NCI-H345 treated with DMSO at 0.1 percent for 48 hours (cell line): ENCODE results near the gene ADAM19.

Source experiments
- DNase-seq: peaks from one replicate; lab custom pipeline; 2025; ENCODE audit not compliant: unreplicated experiment; lab: John Stamatoyannopoulos, UW

The ADAM19 gene

DNA sequence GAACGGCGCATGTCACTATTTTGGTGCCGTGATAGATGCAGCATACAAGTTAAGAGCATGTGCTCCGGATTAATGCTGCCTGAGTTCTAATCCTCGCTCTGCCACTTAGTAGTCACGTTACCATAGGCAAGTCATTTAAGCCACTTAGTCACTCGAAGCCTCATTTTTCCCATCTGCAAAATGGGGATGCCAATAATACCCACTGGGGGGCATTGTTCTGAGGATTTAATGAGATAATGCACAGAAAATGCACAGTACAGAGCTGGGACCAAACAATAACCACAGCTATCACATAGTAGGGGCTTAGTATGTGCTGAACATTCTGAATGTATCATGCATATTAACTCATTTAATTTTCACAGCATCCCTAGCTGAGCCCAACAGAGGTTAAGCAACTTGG lies 106.5 kb downstream of the ADAM19 start:
- DNase-seq = no peak

DNA sequence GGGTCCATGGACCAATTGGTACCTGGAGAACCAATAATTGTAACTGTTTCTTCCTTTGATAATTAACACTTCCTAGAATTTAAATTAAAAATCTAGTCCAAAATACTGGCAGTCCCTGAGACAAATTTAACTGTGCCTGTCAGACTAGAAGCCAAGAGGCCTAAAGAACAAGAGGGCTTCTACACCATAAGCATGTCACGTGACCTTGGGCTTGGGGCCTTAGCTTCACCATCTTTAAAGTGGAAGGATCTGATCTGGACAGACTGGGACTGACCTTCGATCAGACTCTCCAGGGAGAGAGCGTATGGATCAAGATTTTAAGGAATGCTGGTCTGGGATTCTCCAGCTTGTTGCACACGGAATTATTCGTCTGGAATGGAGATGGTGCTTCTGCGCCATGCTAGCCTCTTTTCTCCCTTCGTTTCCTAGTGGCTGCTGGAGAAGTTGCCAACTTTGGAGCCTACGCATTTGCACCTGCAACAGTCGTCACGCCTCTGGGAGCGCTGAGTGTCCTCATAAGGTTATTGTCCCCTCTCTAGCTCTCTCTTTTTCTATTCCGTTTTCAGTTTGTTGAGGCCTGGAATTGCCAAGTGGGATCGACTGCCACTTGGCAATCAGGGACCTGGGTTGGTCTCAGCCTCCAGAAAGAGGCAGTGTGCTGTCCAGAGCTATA lies 107.1 kb downstream of the ADAM19 start:
- DNase-seq = peak; percentile 4

DNA sequence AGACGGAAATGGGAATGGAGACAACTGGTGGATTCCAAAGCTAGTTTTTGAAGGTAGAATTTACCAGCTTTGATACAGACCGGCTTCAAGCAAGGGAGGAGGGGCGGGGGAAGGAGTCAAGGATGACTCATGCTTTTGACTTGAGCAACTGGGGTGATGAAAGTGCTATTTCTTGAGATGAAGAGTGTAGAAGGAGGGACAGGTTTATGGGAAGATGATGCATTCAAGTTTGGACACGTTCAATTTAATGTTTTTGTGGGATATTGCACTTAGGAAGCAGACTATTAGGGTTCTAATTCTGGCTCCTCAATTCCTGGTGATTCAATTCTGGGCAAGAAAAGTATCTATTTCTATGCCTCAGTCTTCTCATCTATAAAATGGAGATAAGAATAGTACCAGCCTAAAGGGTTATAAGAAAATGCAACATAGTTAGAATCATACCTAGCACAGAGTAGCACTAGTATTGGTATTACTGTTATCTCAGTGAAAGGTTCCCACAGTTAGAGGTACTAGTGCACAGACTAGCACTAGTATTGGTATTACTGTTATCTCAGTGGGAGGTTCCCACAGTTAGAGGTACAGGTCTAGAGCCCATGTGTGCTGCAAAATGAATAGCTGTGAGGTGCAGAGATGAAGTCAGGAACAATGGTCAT lies 110.9 kb downstream of the ADAM19 start:
- no peak for DNase-seq

DNA sequence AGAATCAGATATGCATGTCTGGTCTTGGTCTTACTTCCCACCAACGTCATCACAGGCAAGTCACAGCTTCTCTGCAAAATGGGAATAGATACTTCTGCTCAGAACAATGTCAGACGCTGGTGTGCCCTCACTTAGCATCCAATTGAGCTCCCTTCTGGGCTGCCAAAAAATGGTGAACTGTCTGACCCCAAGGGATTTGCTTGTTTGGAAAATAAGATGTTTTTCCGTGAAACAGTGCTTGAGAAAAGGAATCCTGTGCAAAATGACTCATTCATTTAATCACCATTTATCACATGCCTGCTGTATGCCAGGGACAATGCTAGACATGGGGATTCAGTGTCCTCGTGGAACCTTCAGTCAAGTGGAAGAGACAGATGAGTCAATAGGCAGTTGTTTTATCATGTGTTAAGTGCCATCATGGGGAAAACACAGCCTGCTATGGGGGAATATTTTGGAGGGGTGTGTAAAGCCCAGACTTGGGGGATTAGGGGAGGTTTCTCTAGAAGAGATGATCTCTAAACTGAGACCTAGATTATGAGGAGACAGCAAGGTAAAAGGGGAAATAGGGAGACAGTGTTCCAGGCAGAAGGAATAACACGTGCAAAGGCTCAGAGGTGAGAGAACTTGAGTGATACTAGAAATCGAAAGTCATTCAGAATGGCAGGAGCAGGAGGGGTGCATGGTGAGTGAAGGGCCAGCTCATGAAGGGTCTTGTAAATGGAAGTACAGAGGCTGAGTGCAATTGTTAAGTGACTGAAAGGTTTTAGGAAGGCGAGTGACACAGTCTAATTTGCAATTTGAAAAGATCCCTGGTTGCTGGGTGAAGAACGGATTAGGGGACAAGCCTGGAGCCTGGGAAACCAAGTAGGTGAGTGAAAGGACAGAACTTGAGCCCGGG lies 111.7 kb downstream of the ADAM19 start:
- no peak for DNase-seq

DNA sequence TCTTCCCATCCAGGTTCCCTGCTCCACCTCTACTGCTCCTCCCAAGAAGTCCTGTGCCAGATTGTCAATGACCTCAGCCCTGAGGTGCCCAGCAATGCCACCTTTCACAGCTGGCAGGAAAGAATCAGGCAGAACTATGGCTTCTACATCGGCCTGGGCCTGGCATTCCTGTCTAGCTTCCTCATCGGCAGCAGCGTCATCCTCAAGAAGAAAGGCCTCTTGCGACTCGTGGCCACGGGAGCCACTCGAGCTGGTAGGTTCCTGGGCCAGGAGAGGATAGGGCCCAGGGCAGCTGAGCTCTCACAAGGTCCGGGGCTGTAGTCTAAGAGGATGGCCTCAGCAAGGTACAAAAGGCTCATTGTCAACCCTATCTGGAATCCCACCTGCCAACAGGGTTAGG lies 112.5 kb downstream of the ADAM19 start:
- DNase-seq = no peak

DNA sequence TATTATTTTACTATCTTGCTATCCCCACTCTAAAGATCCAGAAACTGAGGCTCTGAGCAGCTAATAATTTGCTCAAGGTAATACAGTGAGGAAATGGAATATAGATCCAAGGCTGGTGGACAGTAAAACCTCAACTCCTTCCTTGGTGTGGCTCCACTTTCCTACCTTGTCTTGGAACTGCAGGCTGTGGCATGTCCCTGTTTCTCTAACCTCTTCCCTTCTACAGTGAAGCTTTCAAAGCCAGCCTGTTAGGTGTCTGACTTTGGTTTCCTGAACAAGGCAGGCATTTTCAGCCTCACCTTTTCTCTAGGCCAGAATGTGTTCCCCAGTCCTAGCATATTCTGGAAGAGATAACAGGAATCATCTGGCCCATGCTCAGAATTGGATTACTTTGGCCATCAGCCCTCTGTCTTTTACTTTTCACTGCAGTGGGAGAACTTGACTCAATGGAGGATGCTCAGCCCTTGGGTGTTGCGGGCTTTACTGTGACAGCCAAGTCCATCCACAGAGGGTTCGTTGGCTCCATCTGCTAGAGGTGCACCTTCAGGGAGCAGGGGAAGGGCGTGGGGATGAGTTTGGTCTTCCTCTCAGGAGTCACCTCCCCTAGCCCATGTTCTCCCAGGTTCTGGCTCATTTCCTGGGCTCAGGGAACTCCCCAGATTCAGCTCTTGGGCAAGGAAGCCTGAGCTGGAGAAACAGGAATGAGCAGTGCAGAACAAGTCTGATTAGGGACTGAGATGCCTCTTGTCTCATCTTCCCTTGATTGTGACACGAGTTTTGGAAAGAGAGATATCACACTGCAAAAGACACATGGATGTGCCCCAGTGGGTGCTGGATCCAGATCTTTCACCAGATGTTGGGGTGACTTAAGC lies 114.4 kb downstream of the ADAM19 start:
- no peak for DNase-seq

DNA sequence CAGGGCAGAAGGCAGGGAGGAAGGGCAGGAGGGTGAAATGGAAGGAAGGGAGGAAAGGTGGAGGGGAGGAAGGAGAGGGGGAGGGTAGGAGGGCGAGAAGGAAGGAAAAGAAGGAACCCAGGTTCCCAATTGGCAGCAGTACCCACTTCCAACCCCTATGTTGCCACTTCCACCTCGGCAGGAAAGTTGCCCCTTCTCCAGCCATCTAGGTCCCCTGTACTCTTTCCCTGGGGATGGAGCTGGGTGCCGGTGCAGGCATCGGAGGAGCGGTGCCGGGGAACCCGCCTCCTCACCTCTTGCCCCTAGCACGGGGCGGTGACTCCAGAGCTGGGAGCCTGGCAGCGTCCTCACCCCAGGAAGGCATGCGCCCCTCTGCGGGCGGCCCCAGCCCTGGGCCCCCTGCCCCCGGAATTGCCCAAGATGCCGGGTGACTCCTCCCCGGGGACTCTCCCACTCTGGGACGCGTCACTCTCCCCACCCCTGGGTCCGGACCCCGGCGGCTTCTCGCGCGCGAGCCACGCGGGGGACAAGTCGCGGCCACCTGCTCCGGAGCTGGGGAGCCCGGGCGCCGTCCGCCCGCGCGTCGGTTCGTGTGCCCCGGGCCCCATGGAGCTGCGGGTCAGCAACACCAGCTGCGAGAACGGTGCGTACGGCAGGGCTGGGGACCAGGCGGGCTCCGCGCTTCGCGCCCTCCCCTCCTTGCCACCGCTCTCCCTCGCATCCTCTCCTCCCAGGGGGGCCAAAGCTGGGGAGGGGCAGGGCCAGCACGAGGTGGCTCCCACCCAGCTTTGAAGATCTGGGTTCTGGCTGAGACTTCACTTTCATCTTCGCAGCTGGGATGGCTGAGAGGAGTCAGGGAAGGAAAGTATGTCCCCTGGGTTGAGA lies 115.6 kb downstream of the ADAM19 start, which contains the start of gene NIPAL4:
NIPAL4 (plus strand) TSS at position 499 of the 885 bp plus-strand sequence; CDS start at position 607, 108 bp downstream.
- DNase-seq = peak; percentile 16

DNA sequence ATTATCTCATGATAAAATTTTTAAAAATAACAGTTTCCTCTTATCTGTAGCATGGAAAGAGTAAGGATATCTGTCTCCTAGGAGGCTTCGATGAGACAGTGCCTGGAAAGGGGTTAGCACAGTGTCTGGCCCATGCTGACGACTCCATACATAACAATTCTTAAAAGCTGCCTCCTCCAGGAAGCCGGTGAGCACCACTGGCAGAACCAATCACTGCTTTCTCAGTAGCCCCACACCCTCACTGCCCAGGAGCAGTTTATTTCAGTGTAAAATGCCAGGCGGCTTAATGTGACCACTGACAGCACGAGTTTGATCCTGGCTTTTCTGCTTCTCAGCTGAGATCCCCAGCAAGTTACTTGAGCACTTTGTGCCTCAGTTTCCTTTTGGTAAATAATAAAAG lies 116.7 kb downstream of the ADAM19 start:
- no peak for DNase-seq

DNA sequence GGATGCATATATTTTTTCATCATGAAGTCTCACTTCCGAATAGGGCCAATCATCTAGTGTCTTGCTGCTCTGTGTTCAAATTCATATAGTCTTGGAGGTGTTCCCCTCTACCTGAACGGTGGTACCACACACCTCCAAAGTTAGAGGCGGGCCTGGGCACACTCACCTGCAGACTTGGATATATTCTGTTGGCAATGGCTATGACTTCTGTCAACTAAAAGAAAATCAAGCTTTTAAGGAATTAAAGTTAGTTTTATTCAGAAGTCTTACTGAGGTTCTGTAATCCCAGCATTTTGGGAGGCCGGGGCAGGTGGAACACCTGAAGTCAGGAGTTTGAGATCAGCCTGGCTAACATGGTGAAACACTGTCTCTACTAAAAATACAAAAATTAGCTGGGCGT lies 118.2 kb downstream of the ADAM19 start:
- no peak for DNase-seq

DNA sequence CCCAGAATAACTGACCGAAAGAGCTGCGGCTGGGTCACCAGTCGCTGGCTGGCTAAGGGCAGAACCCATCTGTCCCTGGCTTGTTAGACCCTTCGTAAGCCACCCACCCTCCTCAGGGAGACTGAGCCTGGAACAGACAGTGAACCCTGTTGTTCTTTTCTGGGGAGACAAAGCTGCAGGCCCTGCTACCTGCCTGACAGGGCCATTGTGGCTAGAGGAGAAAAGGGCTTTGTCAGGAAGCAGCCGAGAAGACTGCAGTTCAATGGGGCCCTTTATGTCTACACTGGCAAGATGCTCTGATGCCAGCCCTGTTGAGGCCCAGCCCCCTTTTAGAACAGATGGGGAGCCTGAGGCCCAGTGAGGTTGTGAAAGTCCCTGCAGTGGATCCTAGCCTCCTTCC lies 119.3 kb downstream of the ADAM19 start:
- no peak for DNase-seq

DNA sequence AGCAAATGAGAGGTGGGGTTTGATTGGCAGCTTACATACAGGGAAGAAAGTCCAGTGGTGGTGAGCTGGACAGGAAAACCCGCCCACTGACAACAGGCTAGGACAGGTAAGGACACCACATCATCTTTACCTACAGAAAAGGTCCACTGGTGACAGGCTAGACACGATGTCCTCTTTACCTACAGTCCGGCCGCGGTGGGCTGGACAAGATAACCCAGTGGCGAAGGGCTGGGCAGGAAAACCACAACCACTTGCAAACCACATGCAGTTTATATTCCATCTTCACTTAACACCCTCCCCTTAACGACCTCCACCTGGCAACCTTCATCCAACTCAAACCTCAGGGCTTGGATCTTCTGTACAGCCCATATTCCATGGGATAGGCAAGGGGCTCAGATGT lies 120.5 kb downstream of the ADAM19 start:
- DNase-seq = no peak

DNA sequence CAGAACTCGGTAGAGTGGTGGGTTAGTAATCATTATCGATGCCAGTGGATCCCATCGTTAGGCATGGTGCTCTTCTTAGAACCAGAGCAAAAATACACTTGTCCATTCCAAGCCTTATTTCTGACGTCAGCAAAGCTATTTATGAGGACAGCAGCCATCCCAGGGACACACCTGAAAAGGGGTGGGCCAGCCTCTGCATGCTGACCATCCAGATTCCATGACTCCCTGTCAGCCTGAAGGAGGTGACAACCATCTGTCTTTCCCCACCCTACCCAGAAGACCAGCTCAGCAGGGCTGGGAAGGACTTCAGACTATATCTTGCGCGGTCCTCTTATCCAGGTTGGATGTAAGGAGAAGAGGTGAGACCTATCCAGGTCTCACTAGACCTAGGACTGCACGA lies 121.3 kb downstream of the ADAM19 start:
- DNase-seq = no peak

DNA sequence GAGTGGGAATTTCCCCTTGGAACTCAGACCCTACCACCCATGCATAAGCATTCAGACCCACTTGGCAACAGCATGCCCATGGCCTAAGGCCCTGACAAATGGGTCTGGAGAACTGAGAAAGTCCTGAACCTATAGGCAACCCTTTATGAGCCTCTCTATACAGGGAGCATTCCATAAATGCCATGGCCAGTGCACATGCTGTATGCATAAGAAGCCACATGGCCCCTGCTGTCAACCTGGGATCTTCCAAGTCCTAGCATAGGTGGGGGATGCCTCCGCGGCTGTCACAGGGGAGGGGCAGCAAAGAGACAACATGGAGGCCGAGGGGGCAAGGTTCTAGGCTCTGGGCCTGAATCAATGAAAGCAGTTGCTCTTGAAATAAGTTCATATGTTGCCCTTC lies 123.8 kb downstream of the ADAM19 start:
- no peak for DNase-seq

DNA sequence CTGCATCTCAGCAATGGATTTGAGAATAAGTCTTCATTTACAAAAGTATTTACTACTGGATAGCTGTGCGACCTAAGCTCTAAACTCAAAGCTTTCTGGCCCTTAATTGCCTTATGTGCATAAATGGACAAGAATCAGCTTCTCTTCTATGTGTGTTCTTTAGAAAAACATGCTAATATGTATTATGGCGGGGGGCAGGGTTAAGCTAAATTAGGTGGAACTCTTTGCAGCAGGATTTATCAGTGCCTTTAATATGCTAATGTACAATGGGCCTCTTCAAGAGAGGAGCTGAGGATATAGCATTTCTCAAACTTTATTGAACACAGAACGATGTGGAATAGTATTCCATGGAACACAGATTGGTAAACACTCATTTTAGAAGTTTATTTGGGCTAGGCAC lies 125.6 kb downstream of the ADAM19 start:
- DNase-seq = no peak

DNA sequence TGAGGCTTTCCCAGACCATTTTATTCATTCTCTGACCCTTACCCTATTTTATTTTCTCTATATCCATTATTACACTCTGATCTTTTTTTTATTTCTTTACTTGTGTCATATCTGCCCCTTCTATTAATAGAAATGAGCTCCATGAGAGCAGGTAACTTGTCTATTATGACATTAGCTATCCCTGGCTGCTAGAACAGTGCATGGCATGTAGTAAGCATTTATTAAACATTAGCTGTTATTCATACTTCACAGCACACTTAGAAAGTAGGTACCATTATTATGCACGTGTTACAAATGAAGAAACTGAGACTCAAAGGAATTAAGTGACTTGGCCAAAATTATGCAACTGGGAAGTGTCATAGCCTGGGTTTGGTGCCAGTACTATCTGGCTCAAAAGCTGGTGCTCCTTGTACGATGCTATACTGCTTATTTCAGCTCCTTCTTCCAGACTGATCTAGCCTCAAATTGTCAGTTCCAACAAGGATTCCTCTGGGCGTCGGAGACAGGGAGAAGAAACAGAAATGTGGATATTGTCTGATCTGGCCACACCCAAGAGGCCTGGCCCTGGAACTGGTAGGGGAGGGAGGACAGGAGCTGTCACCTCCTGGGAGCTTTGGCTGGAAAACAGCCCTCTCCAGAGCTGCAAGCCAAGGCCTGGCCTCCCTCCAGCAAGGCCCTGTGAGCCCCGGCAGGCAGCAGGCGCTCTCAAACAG lies 126.4 kb downstream of the ADAM19 start:
- no peak for DNase-seq

DNA sequence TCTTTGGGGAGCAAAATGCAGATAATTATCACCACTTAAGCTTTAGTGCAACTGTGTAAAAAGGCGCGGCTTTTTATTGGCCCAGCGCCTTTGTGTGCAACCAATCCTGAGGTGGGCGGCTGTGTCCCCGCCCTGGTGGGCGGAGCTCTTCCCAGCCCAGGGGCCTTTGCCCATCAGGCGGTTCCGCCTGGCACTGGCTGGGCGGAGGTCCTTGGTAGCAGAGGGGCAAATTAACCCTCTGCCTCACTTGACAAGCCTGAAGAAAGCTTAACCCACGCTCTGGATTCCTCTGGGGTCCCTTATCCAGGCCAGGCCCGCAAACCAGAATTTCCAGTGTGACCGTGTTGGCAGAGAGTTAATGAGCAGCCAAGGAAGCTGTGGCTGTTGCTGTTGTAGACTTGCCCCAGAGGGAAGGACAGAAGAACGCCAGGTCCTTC lies 128.4 kb downstream of the ADAM19 start:
- no peak for DNase-seq

DNA sequence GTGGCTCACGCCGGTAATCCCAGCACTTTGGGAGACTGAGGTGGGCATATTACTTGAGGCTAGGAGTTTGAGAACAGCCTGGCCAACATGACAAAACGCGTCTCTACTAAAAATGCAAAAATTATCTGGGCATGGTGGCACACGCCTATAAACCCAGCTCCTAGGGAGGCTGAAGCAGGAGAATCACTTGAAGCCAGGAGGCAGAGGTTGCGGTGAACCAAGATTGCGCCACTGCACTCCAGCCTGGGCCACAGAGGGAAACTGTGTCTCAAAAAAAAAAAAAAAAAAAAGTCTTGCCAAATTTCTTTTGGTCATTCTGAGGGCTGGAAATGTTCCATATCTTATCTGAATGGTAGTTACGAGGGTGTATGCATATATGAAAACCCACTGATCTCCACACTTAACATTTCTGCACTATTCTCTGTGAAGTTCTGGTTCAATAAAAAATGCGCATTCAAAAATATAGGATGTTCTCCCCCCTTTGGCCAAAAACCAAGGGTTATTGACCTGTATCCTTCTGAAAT lies 129.1 kb downstream of the ADAM19 start:
- DNase-seq = no peak

DNA sequence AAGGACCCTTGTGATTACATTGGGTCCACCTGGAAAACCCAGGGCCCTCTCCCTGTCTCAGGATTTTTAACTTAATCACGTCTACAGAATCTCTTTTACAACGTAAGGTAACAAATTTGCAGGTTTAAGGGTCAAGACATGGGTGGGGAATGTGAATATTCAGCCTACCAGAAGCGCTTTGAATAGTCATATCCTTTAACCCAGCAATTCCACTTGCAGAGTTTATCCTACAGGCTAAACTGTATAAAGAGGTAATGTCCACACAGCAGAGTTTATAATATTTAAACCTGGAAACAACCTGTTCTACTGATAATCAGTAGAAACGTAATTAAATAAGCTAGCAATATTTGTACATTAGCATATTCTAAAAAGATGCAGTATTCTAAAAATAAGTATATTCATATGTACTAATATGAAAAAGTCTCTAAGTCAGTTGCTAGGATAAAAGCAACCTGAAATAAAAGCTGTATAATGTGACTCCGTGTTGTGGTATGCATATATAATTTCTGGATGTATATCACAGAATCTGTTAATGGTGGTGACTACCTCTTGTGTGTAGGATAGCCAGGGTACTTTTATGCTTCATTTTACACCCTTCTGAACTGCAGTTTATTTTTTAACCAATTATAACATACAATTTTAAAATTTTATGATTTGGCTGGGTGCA lies 129.7 kb downstream of the ADAM19 start:
- no peak for DNase-seq
